Stomach (tissue), 4 donors: ENCODE results near the gene RNF19B.
A peak's percentile ranks its signal among the peaks of the same experiment; 100 is the strongest.

Experiments
- EP300 ChIP-seq: sonication (generic); formaldehyde crosslinking; IDR thresholded peaks from one replicate; pipeline ENCODE4 v1.6.1; 2017; ENCODE audit warnings: antibody characterized with exemption
- POLR2AphosphoS5 ChIP-seq, 3 donors: sonication (generic); formaldehyde crosslinking; IDR thresholded peaks; one replicate each; pipeline ENCODE4 v1.6.1; 2016; ENCODE audit warnings: antibody characterized with exemption in 3 of 3
- TF ChIP-seq, protein P1 (sequence below), 7 experiments: fragments of 450-650 bp in 4 of 7; fragments of 200-600 bp in 3 of 7; sonication (generic) in 3 of 7; IDR thresholded peaks; one replicate each; pipeline ENCODE4 v1.5.1; 2016 to 2019; ENCODE audit warnings: antibody characterized with exemption in 7 of 7, control low read depth in 2 of 7, mild to moderate bottlenecking in 1 of 7

DNA sequence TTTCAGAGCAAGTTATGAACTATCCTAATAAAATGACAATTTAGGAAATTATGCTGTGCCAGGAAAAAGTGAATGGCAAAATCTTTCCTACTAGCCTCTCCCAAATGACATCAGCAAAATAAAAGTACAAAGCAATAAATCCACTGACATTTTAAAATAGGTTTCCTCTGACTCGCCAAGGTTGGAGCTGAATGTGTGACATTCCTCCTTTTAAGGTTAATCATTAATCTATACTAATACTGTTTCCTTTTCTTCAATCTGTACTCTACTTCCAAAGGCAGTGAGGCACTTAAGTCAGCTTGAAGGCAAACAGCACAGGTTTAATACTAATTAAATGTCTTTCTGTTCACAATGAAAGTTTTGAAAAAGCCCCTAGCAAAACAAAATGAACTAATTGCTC is 15.7 kb downstream of the RNF19B start:
- TF ChIP-seq EP300 (no peak), POLR2AphosphoS5 (IDR thresholded peaks at IDR 0.05) (peak in 1 of 3 donors; percentile 48)
- TF ChIP-seq, protein P1, sequence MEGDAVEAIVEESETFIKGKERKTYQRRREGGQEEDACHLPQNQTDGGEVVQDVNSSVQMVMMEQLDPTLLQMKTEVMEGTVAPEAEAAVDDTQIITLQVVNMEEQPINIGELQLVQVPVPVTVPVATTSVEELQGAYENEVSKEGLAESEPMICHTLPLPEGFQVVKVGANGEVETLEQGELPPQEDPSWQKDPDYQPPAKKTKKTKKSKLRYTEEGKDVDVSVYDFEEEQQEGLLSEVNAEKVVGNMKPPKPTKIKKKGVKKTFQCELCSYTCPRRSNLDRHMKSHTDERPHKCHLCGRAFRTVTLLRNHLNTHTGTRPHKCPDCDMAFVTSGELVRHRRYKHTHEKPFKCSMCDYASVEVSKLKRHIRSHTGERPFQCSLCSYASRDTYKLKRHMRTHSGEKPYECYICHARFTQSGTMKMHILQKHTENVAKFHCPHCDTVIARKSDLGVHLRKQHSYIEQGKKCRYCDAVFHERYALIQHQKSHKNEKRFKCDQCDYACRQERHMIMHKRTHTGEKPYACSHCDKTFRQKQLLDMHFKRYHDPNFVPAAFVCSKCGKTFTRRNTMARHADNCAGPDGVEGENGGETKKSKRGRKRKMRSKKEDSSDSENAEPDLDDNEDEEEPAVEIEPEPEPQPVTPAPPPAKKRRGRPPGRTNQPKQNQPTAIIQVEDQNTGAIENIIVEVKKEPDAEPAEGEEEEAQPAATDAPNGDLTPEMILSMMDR (IDR thresholded peaks at IDR 0.05) = no peak
